NCI-H2107 treated with DMSO at 0.1 percent for 48 hours (cell line): ENCODE results near the gene CTSF.
"Not testable (repeated sequence)": the region's sequence is repeated elsewhere in the genome, so short reads cannot be mapped to it uniquely, and the experiment has no call there.

Source experiments
- DNase-seq: peaks from one replicate; lab custom pipeline; 2025; ENCODE audit not compliant: unreplicated experiment; lab: John Stamatoyannopoulos, UW

CTSF gene

DNA sequence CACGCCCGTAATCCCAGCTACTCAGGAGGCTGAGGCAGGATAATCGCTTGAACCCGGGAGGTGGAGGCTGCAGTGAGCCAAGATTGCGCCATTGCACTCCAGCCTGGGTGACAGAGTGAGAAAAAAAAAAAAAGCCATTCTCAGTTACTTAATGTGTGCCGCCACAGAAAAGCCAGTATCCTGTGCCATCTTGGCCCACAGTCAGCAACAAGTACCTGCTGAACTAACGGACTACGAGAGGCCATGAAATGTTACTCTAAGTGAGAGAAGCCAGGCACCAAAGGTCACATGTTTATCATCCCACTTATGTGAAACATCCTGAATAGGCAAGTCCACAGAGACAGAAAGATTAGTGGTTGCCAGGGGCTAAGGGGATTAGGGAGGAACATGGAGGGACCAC is 27.8 kb downstream of the CTSF start:
- DNase-seq: not testable (repeated sequence)

DNA sequence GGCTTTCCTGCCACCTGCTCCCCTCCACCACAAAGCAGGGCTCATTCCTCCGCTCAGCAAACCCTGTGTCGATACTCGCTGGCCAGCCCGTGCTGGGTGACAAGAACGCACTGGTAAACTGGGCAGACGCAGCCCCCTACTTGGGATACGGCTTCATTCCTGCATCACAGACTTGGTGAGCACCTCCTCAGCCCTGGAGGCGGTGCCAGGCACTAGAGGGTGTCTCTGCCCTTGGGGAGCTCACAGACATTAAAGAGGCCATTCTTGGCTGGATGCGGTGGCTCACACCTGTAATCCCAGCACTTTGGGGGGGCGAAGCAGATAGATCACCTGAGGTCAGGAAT is 28.6 kb downstream of the CTSF start:
- DNase-seq: no peak

DNA sequence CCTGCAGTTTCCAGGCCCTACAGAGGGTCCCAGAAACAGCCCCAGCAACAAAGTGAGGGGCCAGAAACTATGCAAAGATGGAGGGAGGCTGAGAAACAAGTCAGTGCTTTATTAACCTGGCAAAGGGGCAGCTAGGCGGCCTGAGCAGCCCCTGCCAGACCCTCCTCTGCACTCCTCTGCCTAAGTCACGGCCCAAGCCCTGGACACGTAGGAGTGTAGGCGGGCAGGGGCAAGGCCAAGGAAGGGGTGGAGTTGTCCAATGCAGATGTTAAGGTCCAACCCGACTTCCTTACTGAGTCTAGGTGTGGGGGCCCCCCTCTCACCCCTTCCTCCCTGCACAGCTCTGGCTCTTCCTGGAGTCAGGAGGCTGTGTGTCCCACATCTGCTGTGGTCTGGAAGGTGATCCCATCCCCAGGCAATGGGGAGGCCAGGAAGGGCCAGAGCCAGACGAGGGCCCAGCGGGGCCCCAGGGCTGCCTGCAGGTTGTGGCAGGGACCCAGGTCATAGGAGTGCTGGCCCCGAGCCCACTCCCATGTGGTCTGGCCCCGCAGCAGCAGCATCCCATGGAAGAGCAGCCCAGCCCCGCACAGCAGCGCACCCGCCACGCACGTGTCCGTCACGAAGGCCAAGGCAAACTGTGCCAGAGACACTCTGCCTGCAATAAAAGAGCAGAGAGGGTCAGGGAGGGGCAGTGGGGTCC is 29.1 kb downstream of the CTSF start:
- DNase-seq: no peak

DNA sequence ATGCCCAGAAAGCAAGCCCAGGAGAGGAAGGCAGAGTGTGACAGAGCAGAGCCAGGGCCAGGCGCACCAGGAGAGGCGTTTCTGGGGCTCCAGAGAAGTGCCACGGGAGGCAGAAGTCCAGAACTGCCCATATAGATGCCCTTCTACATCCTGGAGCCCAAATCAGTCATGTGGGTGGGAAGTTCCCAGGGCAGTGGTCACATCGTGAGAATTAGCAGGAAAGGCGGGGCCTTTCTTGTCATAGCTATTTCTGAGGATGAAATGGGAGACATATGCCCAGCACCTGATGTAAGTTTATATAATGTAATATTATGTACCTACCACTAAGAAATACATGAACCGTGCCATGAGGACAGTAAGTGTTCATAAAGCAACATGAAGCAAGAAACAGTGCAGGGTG is 35.6 kb downstream of the CTSF start:
- DNase-seq: no peak

DNA sequence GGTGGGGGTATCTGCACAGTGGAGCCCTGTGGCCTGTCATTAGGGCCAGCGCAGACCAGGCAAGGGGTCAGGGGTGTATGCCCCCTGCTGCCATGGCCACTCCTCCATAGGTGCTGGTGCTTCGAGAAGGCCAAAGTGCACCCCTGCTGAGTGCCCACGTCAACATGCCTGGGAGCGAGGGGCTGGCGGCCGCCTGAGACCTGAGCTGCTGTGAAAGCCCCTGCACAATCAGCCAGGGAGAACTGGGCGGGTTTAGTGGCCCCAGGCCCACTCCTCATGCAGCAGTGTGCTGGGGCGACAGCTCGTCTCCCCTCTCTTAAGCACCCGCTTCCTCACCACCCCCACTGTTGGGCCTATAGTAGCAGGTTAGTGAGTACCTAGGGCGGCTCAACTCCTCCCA is 36.6 kb downstream of the CTSF start:
- no peak for DNase-seq

DNA sequence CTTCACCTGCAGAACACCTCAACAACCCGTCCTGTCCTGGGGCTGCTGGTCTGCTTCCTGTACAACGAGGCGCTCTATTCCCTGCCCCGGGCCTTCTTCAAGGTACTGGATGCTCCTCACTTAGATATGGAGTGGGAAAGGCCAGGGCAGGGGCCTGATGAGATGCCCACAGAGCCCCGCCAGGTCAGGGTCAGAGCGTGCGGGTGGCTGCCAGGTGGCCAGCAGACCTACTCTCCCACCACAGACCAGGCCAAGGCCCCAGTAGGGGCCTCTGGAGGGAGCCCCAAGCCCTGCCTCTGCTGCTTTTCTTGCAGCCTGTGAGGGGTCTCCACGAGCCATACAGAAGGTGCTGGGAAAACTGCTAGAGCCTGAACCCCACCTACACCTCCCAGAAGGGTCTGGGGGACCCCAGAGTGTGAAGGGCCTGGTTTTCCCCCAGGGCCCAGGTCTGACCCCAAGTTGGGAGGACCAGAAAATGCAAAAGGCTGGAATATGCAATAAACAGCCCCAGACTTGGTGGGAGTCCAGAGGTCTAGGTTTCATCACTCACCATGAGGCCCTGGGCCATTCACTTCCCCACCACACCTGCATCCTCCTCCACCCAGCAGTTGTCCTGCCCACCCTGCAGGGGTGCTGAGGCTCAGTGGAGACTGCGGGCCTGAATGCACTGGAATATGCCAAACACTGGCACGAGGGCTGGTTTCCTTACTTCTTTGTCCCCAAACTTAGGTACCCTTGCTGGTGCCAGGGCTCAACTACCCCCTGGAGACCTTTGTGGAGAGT is 37.3 kb downstream of the CTSF start:
- no peak for DNase-seq

DNA sequence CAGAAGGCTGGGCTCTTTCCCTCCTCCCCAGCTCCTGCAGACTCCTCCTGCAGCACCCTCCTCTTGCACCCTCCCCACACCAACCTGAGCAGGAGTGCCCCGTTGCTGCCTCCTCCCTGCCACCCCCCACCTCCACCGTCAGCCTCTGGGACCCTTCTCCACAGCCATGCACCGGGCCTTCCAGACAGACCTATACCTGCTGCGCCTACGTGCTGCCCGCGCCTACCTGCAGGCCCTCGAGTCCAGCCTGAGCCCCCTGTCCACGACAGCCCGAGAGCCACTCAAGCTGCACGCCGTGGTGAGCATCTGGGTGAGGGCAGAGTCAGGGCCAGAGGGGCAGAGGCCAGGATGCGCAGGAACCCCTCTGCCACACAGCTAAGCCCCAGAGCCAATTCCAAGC is 38.8 kb downstream of the CTSF start:
- DNase-seq: no peak

DNA sequence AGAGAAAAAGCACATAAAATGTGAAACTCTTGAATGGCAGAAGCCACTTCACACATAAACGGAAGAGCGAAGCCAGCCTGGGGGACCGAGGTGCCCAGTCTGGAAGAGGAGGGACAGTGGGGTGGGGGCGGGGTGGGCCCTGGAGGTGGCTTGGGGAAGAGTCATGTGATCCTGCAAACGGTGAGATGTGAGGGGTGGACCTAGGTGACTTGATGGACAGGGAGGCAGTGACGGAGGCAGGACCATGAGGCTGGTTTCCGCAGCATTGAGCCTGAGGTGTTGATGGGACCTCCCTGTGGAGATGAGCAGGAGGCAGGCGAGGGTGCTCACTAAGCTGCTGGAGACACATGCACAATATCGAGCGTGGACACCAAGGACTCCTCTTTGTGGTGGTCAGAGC is 39.3 kb downstream of the CTSF start:
- no peak for DNase-seq

DNA sequence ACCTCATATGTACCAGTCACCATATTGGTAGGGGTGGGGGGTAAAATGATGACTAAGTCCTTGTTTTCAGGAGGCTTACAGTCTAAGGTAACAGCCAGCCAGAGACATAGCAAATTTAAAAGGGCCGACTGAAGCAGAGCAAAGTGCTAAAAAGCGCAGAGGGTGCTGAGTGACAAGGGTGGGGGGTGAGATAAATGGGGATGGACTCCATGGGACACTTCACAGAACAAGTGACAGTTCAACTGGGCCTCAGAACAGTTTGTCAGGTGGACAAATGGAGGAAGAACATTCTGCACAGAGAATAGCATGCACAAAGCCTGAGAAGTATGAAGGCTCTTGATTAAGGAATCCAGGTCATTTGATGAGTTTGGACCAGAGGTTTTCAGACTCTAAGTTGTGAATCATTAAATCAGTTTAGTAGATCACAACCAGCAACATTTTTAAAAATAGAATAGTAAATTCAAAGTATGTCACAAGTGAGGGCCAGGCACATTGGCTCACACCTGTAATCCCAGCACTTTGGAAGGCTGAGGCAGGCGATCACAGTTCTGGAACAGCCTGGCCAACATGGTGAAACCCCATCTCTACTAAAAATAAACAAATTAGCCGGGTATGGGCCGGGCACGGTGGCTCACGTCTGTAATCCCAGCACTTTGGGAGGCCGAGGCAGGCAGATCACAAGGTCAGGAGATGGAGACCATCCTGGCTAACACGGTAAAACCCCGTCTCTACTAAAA is 43.9 kb downstream of the CTSF start:
- DNase-seq: no peak

DNA sequence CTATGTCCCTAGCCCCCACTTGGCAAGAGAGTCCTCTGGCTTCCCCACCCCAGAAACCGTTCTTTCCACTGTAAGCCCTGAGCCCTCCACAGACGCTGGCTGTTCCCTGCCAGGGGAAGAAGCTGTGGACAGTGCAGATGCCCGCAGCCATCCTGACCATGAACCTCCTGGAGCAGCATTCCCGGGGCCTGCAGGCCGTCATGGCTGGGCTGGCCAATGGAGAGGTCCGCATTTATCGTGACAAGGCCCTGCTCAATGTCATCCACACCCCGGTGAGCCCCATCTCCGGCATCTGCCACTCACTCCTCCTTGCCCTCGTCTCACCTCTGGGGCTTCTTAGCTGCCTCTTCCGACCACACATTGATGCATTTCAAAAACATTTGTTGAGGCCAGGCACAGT is 44.8 kb downstream of the CTSF start:
- DNase-seq: no peak
